ENCODE data around the gene KRTAP1-5.
"Not testable (repeated sequence)": the region's sequence is repeated elsewhere in the genome, so short reads cannot be mapped to it uniquely, and the experiment has no call there.

Gene KRTAP1-5

DNA sequence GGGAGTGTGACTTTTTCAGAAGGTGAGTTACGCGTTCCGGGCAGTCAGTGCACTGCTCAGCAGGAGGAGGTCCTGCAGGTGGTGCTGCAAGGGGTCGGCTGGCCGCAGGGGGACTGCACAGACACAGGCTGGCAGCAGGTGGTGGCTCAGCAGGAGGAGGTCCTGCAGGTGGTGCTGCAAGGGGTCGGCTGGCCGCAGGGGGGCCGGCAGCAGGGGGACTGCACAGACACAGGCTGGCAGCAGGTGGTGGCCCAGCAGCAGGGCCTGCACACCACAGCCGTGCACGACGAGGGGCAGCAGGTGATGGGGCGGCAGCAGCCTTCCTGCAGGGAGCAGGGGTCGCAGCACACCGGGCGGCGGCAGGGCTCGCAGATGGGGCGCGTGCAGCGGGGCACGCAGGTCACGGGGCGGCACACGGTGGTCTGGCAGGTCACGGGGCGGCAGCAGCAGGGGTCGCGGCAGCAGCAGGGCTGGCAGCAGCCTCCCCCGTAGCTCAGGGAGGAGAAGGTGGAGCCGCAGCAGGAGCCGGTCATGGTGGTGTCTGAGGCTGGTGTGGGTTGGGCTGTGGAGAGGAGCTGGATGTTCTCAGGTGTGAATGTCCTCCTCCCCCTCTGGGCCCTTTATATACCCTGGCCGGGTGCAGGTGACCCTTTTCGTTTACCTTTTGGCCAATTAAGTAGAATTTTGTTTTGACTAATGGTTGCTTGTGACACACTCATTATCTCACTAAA, 19.9 kb upstream of the KRTAP1-5 start, which contains the start of gene KRTAP2-1:
Gene KRTAP2-1 (minus strand): TSS at position 582 of the 731 bp plus-strand sequence. CDS start 49 bp downstream, at position 533.
- not testable (repeated sequence) for DNase-seq

DNA sequence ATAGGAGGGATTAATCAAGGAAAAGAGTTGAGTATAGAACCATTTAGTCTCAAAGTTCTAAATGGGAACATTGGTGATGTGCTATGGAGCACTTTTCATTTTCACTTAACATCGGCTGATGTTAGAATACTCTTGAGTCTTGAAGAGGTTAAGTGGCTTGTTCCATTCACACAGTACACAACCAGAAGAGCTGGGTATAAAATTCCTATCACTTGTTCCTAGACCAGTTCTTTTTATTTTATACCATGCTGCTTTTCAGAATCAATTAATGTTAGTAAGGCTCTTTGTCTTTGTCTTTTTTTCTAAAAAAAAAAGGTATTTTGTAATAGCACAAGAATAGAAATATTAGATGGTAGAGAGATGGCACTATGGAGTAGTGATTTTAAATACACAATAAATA, 15.9 kb upstream of the KRTAP1-5 start:
- DNase-seq, result no peak

DNA sequence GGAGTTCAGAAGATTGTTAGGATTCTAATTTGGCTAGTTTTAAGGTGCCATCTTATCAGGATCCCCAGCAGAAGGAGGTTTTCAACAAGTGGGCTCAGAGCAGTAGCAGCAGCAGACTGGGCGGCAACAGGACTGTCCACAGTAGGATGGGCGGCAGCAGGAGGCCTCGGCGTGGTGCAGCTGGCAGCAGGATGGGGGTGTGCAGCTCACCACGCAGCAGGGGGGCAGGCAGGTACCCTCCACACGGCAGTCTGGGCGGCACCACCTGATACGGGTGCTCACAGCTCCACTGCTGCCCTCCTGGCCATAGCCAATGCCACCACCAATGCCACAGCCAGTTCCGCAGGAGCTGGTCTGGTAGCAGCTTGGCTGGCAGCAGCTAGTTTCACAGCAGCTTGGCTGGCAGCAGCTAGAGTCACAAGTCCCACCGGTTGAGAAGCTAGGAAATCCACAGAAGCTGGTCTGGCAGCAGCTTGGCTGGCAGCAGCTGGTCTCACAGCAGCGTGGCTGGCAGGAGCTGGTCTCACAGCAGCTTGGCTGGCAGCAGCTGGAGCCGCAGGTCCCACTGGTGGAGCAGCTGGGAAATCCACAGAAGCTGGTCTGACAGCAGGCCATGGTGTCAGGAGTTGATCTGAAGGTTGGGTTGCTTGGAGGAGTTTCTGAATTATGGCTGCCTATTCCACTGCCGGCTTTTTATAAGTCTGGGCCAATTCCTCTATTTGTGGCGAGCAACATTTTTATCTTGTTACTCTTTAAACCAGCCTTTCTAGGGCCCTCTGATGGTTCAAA, 14.0 kb upstream of the KRTAP1-5 start, which contains the start of gene KRTAP1-1:
Gene KRTAP1-1 (minus strand): TSS at position 668 of the 789 bp plus-strand sequence. CDS start 53 bp downstream, at position 615.
- not testable (repeated sequence) for DNase-seq

DNA sequence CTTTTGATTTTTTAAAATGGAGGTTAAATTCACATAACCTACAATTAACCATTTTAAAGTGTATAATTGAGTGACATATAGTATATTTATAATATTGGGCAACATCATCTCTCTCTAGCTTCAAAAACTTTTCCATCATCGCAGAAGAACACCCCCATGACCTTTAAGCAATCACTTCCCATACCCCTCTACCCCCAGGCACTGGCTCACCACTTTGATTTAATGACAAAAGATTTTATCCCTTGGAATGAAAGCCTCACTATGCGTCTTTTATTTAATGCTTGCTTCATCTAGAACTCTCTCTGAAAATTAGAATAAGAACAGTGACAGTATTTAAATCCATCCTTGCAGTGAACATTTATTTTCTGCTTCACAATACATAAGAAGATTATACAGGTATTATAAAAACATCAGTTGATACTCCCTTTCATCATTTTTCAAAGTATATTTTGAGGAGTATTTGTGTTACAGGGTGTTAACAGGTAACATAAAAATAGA, 10.9 kb upstream of the KRTAP1-5 start:
- DNase-seq, result no peak

DNA sequence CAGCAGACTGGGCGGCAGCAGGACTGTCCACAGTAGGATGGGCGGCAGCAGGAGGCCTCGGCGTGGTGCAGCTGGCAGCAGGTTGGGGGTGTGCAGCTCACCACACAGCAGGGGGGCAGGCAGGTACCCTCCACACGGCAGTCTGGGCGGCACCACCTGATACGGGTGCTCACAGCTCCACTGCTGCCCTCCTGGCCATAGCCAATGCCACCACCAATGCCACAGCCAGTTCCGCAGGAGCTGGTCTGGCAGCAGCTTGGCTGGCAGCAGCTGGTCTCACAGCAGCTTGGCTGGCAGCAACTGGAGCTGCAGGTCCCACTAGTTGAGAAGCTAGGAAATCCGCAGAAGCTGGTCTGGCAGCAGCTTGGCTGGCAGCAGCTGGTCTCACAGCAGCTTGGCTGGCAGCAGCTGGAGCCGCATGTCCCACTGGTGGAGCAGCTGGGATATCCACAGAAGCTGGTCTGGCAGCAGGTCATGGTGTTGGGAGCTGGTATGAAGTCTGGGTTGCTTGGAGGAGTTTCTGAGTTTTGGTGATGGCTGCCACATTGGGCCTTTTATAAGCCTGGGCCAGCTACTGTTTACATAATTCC, 7.4 kb upstream of the KRTAP1-5 start, which contains the start of gene KRTAP1-3:
Gene KRTAP1-3 (minus strand): TSS at position 529 of the 590 bp plus-strand sequence. CDS start 53 bp downstream, at position 476.
- not testable (repeated sequence) for DNase-seq

DNA sequence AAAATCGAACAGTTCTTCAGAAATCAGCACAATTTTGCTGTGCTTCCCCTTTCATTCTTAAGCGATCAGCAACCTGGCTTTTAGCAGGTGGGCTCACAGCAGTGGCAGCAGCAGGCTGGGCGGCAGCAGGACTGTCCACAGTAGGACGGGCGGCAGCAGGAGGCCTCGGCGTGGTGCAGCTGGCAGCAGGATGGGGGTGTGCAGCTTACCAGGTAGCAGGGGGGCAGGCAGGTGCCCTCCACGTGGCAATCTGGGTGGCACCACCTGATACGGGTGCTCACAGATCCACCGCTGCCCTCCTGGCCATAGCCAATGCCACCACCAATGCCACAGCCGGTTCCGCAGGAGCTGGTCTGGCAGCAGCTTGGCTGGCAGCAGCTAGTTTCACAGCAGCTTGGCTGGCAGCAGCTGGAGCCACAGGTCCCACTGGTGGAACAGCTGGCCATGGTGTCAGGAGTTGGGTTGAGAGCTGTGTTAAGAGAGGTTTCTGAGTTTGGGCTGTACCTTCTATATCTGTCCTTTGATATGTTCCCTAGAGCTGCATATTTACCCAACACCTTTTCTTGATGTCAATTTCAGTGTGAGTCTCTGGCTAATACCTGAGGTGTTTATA, 2.7 kb upstream of the KRTAP1-5 start, which contains the start of gene KRTAP1-4:
Gene KRTAP1-4 (minus strand): TSS at position 563 of the 613 bp plus-strand sequence. CDS start 117 bp downstream, at position 446.
- DNase-seq, result no peak

DNA sequence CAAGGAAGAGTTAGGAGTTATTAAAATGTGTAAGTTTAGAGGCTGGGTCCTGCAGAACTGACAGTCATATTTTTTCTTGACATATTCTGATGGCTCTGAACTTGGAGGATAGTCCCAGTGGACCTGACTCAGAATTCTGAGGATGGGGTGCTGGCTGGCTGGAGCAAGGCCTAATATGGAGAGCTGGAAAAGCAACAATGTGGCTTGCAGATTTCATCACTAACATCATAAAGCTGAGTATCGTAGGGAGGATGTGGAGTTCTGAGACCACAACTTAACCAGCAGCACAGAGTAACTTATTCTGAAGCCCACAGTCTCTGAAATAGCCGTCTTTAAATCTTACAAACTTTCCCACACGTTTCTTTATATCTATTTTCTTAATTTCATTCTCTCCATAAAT, 2.3 kb downstream of the KRTAP1-5 start:
- no peak for DNase-seq

DNA sequence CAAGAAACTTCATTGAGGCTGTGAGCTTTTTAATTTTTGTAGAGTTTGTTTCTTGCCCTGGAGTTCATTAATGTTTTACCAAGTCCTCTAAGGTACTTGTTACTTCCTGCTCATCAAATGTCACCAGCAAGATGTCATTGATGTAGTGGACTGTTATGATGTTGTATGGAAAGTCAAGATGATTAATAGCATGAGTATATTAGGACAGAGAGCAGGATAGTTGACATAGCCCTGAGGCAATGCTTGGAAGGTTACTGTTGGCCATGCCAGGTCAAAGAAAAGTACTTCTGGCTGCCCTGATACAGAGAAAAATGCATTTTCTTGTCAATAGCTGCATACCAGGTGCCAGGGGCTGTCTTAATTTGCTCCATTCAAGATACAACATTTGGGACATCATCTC, 6.7 kb downstream of the KRTAP1-5 start:
- DNase-seq, result no peak

DNA sequence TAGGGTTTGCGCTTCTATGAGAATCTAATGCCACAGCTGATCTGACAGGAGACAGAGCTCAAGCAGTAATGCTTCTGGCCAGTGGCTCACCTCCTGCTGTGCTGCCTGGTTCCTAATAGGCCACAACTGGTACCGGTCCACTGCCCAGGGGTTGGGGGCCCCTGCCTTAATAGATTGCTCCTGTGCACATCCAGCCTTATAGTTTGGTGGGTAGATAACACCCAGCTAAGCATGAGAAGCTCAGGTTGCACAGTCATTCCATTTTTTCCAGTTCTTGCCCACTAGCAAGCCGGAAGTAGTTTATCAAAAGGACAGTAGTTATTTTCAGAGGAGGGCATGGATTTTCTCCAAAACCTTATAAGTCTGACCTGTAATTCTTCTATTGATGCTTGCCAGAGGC, 7.6 kb downstream of the KRTAP1-5 start:
- DNase-seq, result no peak

DNA sequence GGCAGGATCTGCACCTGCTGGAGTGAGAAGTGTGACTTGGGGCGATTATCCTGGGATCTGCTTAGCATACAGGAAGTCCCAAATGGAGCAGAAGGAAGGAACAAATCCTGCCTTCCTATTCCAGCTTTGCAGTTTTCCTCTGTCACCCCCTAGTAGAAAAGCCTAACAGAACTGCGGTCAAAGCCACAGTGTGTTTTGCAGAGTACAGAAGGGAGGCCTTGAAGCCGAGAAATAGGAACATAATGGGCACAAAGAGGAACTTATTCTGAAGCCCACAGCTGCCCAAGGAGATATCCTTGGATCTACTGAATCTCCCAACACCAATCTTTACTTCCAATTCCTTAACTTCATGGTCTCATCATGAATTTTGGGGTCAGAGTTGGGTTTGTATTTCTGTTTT, 8.5 kb downstream of the KRTAP1-5 start:
- no peak for DNase-seq

DNA sequence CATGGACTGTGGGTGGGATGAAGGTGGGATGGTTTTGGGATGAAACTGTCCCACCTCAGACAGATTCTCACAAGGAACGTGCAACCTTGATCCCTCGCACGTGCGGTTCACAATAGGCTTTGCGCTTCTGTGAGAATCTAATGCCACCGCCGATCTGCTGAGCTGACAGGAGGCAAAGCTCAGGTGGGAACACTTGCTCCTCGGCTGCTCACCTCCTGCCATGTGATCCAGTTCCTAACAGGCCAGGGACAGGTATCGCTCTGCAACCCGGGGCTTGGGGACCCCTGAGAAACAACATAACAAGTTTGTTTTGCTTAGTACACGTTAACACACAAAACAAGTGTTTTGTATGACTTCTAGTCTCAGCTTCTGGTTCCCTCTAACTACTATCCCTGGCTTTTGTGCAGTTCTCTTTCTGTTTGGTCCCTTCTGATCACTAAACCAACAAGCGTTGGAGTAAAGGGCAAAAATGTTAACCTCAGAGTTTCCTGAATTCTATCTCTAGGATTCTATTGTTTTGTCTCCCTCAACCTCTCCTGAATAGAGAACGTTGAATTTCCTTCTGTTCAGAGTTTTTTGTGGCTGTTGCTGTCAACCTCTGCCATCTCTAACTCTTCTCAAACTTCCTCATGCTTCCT, 10.3 kb downstream of the KRTAP1-5 start:
- no peak for DNase-seq

DNA sequence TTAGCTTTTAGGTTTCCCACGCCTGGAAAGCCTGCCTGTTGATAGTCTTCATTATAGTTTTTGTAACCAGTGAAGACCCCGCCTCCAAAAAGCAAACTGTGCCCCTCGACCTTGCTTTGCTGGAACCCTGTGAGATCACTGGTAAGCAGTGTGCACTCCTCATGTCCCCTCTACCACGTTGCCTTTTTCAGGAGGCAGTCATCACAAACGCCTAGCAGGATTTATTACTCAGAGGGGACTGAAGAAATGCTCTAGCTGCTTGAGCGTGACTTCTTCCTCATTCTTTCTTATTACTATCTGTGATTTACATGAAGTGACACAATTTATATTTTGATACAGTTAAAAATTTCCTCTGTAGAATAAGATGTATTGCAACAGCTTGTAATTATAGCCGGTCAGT, 11.6 kb downstream of the KRTAP1-5 start:
- no peak for DNase-seq

DNA sequence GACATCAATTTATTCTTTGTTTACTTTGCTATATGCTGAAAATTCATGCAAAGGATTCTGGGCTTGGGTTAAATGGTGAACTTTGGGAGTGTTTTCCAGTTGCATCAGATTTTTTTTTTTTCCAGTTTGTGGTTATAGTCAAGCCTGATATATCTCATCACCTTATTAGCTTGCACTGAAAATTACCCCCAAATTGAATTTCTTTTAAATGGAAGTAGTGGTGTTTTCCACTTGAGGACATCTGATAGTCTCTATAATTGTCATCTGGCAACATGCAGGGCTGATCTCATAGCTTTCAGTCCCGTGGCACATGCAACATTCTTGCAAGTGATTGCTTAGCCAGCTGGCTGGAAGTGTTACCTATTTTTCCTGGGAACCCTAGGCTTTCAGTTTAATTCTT, 13.4 kb downstream of the KRTAP1-5 start:
- DNase-seq, result no peak

DNA sequence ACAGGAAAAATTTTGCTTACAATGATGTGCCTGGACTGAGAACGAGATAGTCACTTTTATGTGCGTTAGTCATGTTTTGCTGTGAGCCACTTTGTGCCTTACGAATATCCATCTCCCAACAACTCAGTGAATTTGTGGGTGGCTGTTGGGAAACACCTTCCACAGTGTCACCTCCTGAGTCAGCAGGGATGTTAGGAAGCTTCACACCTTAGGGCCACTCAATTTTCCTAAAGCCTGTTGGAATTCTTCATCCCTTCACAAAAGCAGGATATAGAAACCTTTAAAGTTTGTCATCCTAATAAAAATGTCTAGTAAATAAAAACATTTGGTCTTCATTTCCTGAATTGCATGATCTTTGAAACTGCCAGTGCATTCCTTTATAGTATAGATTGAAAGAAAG, 13.8 kb downstream of the KRTAP1-5 start:
- DNase-seq, result no peak

DNA sequence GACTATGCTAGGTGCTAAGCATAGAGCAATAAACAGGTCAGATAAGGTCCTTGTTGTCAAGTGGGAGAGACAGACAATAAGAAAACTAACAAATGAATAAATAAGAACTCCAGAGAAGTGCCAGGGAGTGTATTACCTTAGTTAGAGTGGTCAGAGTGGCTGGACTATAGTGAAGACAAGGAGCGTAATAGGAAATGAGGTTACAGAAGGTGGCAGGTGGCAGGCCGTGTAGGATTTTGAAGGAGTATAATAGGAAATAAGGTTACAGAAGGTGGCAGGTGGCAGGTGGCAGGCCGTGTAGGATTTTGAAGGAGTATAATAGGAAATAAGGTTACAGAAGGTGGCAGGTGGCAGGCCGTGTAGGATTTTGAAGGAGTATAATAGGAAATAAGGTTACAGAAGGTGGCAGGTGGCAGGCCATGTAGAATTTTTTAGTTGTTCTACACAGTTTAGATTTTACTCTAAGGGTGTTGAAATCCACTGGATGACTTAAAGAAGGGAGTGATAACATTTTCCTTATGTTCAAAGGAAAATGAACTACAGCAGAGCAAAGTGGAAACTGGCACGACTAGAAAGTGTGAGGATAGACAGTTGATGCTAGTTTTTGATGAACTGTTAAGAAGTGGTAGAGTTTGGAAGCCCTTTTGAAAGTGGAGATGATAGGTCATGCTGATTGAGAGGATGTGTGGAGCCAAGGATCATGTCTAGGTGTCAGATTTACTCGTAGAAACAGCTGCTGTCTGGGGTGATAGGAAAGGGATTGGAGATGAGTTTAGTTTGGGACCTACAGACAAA, 14.5 kb downstream of the KRTAP1-5 start:
- DNase-seq, result no peak

DNA sequence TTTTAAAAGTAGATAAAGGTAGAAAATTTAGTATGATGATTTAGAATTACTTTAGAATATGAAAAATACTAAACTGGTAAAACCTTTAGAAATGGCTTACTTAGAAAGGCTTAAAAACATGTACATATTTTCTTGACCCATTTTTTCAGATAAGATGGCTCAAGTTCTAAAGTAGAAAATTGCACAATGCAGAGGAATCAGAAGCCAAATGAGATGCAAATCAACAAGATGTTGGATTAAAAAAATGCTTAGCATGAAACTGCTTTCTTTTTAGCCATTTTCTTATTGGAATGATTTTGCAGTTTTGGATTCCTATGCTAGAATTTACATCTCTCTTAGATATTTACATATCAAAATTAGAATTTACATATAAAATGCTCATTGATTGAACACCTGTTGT, 16.6 kb downstream of the KRTAP1-5 start:
- DNase-seq, result no peak

DNA sequence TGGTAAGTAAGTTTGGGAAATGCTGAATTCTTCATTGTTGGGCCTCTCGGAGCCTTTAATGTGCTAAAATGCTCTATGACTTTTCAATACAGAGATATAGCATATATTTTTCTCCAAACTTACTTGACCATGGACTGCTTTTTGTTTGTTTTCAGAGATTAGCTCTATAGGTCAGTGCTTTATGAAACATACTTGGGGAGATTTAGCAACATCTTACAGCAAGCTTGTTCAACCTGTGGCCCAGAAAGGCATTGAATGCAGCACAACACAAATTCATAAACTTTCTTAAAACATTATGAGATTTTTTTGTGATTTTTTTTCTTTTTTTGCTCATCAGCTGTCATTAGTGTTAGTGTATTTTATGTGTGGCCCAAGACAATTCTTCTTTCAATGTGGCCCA, 17.1 kb downstream of the KRTAP1-5 start:
- no peak for DNase-seq

DNA sequence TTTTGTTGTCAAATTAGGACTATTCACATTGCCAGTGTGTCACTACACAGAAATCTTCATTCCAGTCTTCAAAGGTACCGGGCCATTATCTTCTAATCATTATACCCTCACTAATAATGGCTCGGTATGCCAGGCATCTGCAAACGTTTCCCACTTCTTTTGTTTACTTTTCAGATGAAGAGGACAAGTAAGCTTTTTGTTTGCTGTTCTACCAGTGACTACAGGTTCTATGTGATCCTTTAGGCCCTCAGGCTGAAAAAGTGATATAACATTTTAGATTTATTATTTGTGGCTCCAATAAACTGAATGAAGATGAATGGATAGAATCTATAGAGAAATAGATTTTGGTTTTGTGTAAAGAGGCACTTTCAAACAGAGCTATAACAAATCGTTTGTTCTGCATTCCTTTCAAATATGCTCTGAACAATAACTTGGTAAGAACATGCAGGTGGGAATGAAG, 17.7 kb downstream of the KRTAP1-5 start:
- DNase-seq, result no peak

DNA sequence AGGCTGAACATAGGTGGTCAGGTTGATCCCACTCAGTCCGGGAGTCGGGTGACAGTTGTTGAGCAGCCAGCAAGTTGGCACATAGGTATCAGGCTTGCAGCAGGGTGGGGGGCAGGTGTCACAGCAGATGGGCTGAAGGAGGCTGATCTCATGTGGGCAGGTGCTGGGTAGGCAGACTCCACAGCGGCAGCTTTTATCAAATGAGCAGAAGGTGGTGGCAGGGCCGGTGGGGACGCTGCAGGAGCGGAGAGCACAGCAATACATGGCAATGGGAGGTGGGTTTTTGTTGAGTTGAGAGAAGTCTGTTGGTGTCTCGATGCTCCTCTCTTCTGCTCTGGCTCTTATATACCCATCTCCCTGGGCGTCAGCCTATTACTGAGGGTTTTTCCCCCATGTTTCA, 18.2 kb downstream of the KRTAP1-5 start, which contains the start of gene KRTAP3-1:
Gene KRTAP3-1 (minus strand): TSS at position 318 of the 400 bp plus-strand sequence. CDS start 54 bp downstream, at position 264.
- DNase-seq, result no peak

DNA sequence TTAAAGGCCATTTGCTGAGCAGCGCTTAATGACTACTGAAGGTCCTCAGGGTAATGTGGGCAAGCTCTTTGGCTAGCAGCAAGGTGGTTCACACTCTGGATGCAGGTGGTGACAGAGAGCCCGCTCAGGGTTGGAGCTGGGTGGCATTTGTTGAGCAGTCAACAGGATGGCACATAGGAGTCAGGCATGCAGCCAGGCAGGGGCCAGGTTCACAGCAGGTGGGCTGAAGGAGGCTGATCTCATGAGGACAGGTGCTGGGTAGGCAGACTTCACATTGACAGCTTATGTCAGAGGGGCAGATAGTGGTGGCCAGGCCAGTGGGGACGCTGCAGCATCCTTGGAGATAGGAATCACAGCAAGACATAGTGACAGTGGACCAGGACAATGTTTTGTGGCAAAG, 22.6 kb downstream of the KRTAP1-5 start:
- no peak for DNase-seq

DNA sequence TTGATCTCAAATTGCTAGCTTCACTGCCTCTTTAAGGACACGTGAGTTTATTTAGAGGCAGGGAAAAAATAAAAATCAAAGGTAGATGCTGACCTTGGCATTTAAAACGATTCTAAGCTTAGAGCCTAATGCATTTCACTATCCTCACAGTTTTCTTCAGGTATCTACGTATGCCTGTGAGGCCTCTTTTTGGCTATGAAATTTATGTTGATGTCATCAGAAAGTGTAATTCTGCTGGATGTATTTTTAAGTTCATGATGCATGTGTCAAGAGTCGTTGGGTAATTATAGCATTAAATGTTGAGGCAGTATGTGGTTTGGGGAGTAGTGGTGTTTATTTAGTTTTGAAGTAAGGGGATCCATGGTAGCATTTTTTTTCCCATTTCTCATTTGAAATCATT, 23.1 kb downstream of the KRTAP1-5 start:
- DNase-seq, result no peak

Data from activated naive CD4-positive, alpha-beta T cell treated with Interleukin-2 at 50 U/mL for 16 hours (primary cell).